Prostate gland (tissue), 2 donors: Measurements from ENCODE around the gene GHRL.

ENCODE experiments used
- CTCF ChIP-seq, 4 experiments: fragments of 200-600 bp in 2 of 4; fragments of 450-650 bp in 2 of 4; sonication (generic) in 2 of 4; IDR thresholded peaks; 1 replicate in 3 of 4; 2 replicates in 1 of 4; pipeline ENCODE4 v1.5.1; 2016 to 2019; ENCODE audit warnings: antibody characterized with exemption in 4 of 4, mild to moderate bottlenecking in 2 of 4, moderate library complexity in 2 of 4
- POLR2A ChIP-seq: fragments of 450-650 bp; IDR thresholded peaks from one replicate; pipeline ENCODE4 v1.6.1; 2016; ENCODE audit warnings: antibody characterized with exemption, mild to moderate bottlenecking

GRCh38 chr3:10286133-10286524 lies 6.6 kb downstream of the GHRL start:
- TF ChIP-seq CTCF (IDR thresholded peaks at IDR 0.05) (no peak), POLR2A (no peak)
